H9 (cell line): ENCODE results near the gene IL5RA. TPM values are rescaled to one million over a fixed set of nuclear protein-coding genes. Genes with fewer than 3 reads are reported as not detected.

Experiments
- DNase-seq: peaks from one replicate; pipeline ENCODE4 v3.0.0-alpha.2; 2017
- H2AFZ ChIP-seq: one replicate; pipeline ENCODE4 v1.6.1; 2013; ENCODE audit warnings: mild to moderate bottlenecking, low read length, control low read depth, moderate library complexity
- H2AK5ac ChIP-seq: 2 replicates; pipeline ENCODE4 v1.6.1; 2013; ENCODE audit warnings: low read length, control low read depth, mixed read lengths; ENCODE audit not compliant: insufficient read length
- H2BK120ac ChIP-seq: one replicate; pipeline ENCODE4 v1.6.1; 2013; ENCODE audit warnings: low read depth, mild to moderate bottlenecking, low read length, control low read depth, inconsistent platforms; ENCODE audit not compliant: poor library complexity, severe bottlenecking
- H2BK12ac ChIP-seq: 2 replicates; pipeline ENCODE4 v1.6.1; 2013; ENCODE audit warnings: low read length, control low read depth, mixed read lengths, low read depth; ENCODE audit not compliant: insufficient read length
- H2BK15ac ChIP-seq: 2 replicates; pipeline ENCODE4 v1.6.1; 2013; ENCODE audit warnings: low read depth, low read length, control low read depth
- H2BK20ac ChIP-seq: one replicate; pipeline ENCODE4 v1.6.1; 2013; ENCODE audit warnings: low read depth, mild to moderate bottlenecking, low read length, control low read depth, inconsistent platforms; ENCODE audit not compliant: poor library complexity, severe bottlenecking
- H2BK5ac ChIP-seq: 2 replicates; pipeline ENCODE4 v1.6.1; 2013; ENCODE audit warnings: low read length, control low read depth, mixed read lengths; ENCODE audit not compliant: insufficient read length
- H3K14ac ChIP-seq: 2 replicates; pipeline ENCODE4 v1.6.1; 2013; ENCODE audit warnings: low read length, control low read depth; ENCODE audit not compliant: insufficient read depth
- H3K18ac ChIP-seq: 2 replicates; pipeline ENCODE4 v1.6.1; 2013; ENCODE audit warnings: low read depth, mild to moderate bottlenecking, mixed read lengths, low read length, control low read depth; ENCODE audit not compliant: insufficient read length
- H3K23ac ChIP-seq: 2 replicates; pipeline ENCODE4 v1.6.1; 2013; ENCODE audit warnings: low read length, control low read depth, mixed read lengths, low read depth; ENCODE audit not compliant: insufficient read length
- H3K23me2 ChIP-seq: 2 replicates; pipeline ENCODE4 v1.6.1; 2013; ENCODE audit warnings: low read depth, mild to moderate bottlenecking, mixed read lengths, low read length, control low read depth; ENCODE audit not compliant: insufficient read length, poor library complexity, severe bottlenecking
- H3K27ac ChIP-seq: 2 replicates; pipeline ENCODE4 v1.5.1; 2013; ENCODE audit warnings: low read length, control low read depth, mixed read lengths, low read depth; ENCODE audit not compliant: insufficient read length
- H3K27me3 ChIP-seq: 2 replicates; pipeline ENCODE4 v1.6.1; 2013; ENCODE audit warnings: low read length, control low read depth, inconsistent platforms; ENCODE audit not compliant: insufficient read depth
- H3K4ac ChIP-seq: 2 replicates; pipeline ENCODE4 v1.6.1; 2013; ENCODE audit warnings: low read depth, mild to moderate bottlenecking, control low read depth, inconsistent platforms, low read length, moderate library complexity
- H3K4me1 ChIP-seq: 2 replicates; pipeline ENCODE4 v1.6.1; 2013; ENCODE audit warnings: low read length, control low read depth, inconsistent platforms; ENCODE audit not compliant: insufficient read depth
- H3K4me2 ChIP-seq: 2 replicates; pipeline ENCODE4 v1.6.1; 2013; ENCODE audit warnings: low read length, control low read depth, mixed read lengths; ENCODE audit not compliant: insufficient read length, insufficient read depth
- H3K56ac ChIP-seq: 2 replicates; pipeline ENCODE4 v1.6.1; 2013; ENCODE audit warnings: low read depth, mild to moderate bottlenecking, mixed read lengths, low read length, control low read depth; ENCODE audit not compliant: insufficient read length
- H3K79me1 ChIP-seq: 2 replicates; pipeline ENCODE4 v1.6.1; 2013; ENCODE audit warnings: low read depth, mild to moderate bottlenecking, moderate library complexity, low read length, control low read depth, inconsistent platforms; ENCODE audit not compliant: insufficient read depth, poor library complexity, severe bottlenecking
- H3K79me2 ChIP-seq: 2 replicates; pipeline ENCODE4 v1.6.1; 2013; ENCODE audit warnings: low read length, control low read depth, inconsistent platforms; ENCODE audit not compliant: insufficient read depth
- H3K9ac ChIP-seq: 2 replicates; pipeline ENCODE4 v1.6.1; 2013; ENCODE audit warnings: low read length, control low read depth, mixed read lengths; ENCODE audit not compliant: insufficient read length; ENCODE audit errors: extremely low read depth
- H3K9me3 ChIP-seq: one replicate; pipeline ENCODE4 v1.6.1; 2013; ENCODE audit warnings: low read depth, low read length, inconsistent platforms; ENCODE audit not compliant: control insufficient read depth
- H3T11ph ChIP-seq: one replicate; pipeline ENCODE4 v1.6.1; 2013; ENCODE audit warnings: mild to moderate bottlenecking, low read length, control low read depth, inconsistent platforms
- H4K20me1 ChIP-seq: one replicate; pipeline ENCODE4 v1.6.1; 2013; ENCODE audit not compliant: control insufficient read depth, insufficient read length, insufficient read depth
- H4K5ac ChIP-seq: 2 replicates; pipeline ENCODE4 v1.6.1; 2013; ENCODE audit warnings: low read depth, mild to moderate bottlenecking, mixed read lengths, low read length, control low read depth; ENCODE audit not compliant: insufficient read length
- H4K8ac ChIP-seq: replicated peaks from 2 replicates; pipeline ENCODE4 v1.6.1; 2013; ENCODE audit warnings: low read length, control low read depth, mixed read lengths, low read depth; ENCODE audit not compliant: insufficient read length
- H4K91ac ChIP-seq: 2 replicates; pipeline ENCODE4 v1.6.1; 2013; ENCODE audit warnings: low read depth, mild to moderate bottlenecking, moderate library complexity, mixed read lengths, low read length, control low read depth; ENCODE audit not compliant: insufficient read length
- H3K27ac Mint-ChIP-seq, 3 experiments: 2 replicates in 2 of 3; 3 replicates in 1 of 3; pipeline ENCODE4 v1.8.0; 2020 to 2021; ENCODE audit warnings: mixed read lengths in 3 of 3, mild to moderate bottlenecking in 1 of 3, moderate library complexity in 1 of 3
- H3K27me3 Mint-ChIP-seq: 2 replicates; pipeline ENCODE4 v1.8.0; 2021; ENCODE audit warnings: low read depth, mild to moderate bottlenecking, moderate library complexity, mixed read lengths
- H3K36me3 Mint-ChIP-seq, 3 experiments: 2 replicates in 2 of 3; 3 replicates in 1 of 3; pipeline ENCODE4 v1.8.0; 2020 to 2021; ENCODE audit warnings: low read depth in 3 of 3, mixed read lengths in 3 of 3; ENCODE audit not compliant: insufficient read depth in 1 of 3
- H3K4me1 Mint-ChIP-seq, 2 experiments: 2 replicates each; pipeline ENCODE4 v1.8.0; 2020; ENCODE audit warnings: mixed read lengths in 2 of 2
- H3K4me3 Mint-ChIP-seq, 2 experiments: 2 replicates in 1 of 2; 3 replicates in 1 of 2; pipeline ENCODE4 v1.8.0; 2020 to 2021; ENCODE audit warnings: mild to moderate bottlenecking in 2 of 2, mixed read lengths in 2 of 2, moderate library complexity in 1 of 2
- H3K9me3 Mint-ChIP-seq, 2 experiments: 2 replicates in 1 of 2; 3 replicates in 1 of 2; pipeline ENCODE4 v1.8.0; 2020; ENCODE audit warnings: mild to moderate bottlenecking in 2 of 2, mixed read lengths in 2 of 2, moderate library complexity in 1 of 2
- CTCF ChIP-seq: fragments of 200-600 bp; sonication (generic); conservative IDR thresholded peaks from 3 replicates; pipeline ENCODE4 v1.8.0; 2021; ENCODE audit warnings: antibody characterized with exemption, mild to moderate bottlenecking
- WGBS: extraction: QIAGEN DNeasy Blood & Tissue Kit; methylation state at CpG from one replicate; pipeline ENCODE4 v1.1.7; 2013; ENCODE audit warnings: missing lambda C conversion rate, low lambda C conversion rate, mixed read lengths; ENCODE audit not compliant: insufficient read length; ENCODE audit errors: extremely low coverage; 5-methylcytosine and 5-hydroxymethylcytosine counted together
- total RNA-seq: library from RNA; stranded (reverse); gene quantifications from 2 replicates; pipeline ENCODE4 v1.2.1, GENCODE V29; 2021

IL5RA gene
- total RNA-seq, 1 experiment from 2014 or later: not detected

- Histone ChIP-seq H3K23ac (no peak within 1 kb of the TSS), H2BK15ac (no peak within 1 kb of the TSS), H3K18ac (peak within 1 kb of the TSS; percentile 93), H4K8ac (no peak within 1 kb of the TSS), H3K23me2 (peaks cover 13% of the 10 kb centered on the region), H3K4me2 (peak within 1 kb of the TSS; percentile 79), H2BK120ac (peak within 1 kb of the TSS; percentile 8), H3K9ac (peak within 1 kb of the TSS; percentile 83), H2AFZ (peak within 1 kb of the TSS; percentile 66), H3K79me2 (peaks cover 8% of the 10 kb centered on the region; the same call in 1 of the 2 replicates), H2AK5ac (no peak within 1 kb of the TSS), H4K91ac (peak within 1 kb of the TSS; percentile 98), H3K56ac (no peak within 1 kb of the TSS), H3K27me3 (no peaks in the 10 kb centered on the region), H2BK20ac (no peak within 1 kb of the TSS), H2BK12ac (no peak within 1 kb of the TSS), H3K27ac (peak within 1 kb of the TSS; percentile 51), H4K5ac (peak within 1 kb of the TSS; percentile 35), H3K79me1 (no peaks in the 10 kb centered on the region), H3K9me3 (no peaks in the 10 kb centered on the region), H3T11ph (peak within 1 kb of the TSS; percentile 0), H2BK5ac (no peak within 1 kb of the TSS), H3K4ac (peak within 1 kb of the TSS; percentile 95), H3K14ac (peak within 1 kb of the TSS; percentile 93), H3K4me1 (no peaks in the 10 kb centered on the region), H4K20me1 (no peaks in the 10 kb centered on the region)
- WGBS: no CpG with 5 or more reads among the region's 100 CpGs
- peak within 1 kb of the TSS; percentile 88 to 98 (median 95) for H3K27ac Mint-ChIP-seq
- H3K36me3 Mint-ChIP-seq: peaks cover 19 to 35% (median 27%) of the 10 kb centered on the region in 3 experiments
- H3K4me1 Mint-ChIP-seq: peaks cover 15 to 21% of the 10 kb centered on the region in 2 experiments
- H3K9me3 Mint-ChIP-seq: no peaks in the 10 kb centered on the region
- H3K4me3 Mint-ChIP-seq: peak within 1 kb of the TSS; percentile 95 to 96
- TF ChIP-seq CTCF: no peak
- no peaks in the 10 kb centered on the region; the same call in 1 of the 2 replicates for H3K27me3 Mint-ChIP-seq
- DNase-seq: peak; percentile 93
These were observed 16.6 kb upstream of the IL5RA start, which contains the start of gene TRNT1 for GRCh38 chr3:3126477-3127431. TSS of gene TRNT1 (plus strand) at chr3:3126940. CDS start at chr3:3129041, 2,101 bp downstream.
